Activated effector memory CD4-positive, alpha-beta T cell treated with anti-CD3 and anti-CD28 coated beads, Interleukin-2, amount 50 U/mL, for 16 hours (primary cell): ENCODE data around the gene RGMB.

Experiments used
- DNase-seq: peaks from one replicate; pipeline ENCODE4 v3.0.0-alpha.2; 2020

The RGMB gene

DNA sequence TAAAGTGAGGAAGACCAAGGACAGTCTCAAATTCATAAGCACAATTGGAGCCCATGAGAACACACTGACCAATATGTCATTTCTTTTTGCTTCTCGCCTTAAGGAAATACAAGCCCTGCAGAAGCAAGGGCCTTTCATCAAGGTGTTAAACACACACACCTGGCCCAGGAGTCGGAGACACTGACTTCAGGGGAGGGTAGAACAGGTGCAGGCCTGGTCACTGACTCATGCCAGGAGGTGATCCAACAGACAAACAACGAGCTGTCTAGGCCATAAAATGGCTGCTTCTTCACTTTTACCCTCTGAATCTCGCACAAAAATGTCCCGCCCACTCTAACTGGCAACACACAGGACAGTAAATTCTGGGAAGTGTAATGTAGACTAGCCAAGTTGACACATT lies 62.7 kb downstream of the RGMB start:
- no peak for DNase-seq

DNA sequence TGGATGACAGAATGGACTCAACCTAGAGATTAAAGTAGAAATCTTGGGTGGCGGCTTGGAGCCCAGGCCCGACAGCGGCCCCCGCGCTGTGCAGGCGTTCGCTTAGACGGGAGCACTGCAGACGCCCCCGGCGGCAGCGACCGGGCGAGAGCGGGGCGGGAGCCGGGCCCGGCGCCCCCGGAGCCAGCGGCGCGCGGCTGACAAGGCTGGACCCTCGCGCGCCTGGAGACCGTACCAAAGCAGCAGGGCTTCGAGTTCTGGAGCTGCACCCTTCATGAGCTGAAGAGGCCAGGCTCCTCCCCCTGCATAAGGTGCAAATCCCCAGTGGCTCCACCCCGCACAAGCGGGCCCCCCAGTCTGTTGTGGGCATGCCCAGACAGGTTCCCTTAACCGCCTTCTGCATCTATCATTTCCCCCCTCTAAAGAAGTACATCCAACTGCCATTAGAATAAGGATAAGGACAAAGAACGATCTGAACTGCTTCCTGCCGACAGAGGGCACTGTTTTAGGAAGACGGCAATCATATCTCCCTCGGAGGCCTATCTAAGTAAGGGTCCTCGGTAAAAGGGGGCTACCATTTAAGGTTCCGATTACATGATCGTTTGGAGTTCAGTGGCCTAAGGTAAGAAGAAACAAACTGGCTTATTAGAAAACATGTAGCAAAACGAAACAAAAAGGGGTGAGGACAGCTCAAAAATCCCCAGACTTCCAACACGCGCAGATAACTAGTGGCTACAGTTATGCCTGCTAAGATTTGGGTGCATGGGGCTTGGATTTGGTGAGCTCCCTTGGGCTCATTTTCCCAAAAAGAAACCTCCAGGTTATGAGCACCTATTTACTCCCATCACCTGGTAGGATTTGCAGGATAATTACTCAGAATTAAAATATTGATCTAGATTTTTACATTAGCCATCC lies 66.3 kb downstream of the RGMB start:
- no peak for DNase-seq

DNA sequence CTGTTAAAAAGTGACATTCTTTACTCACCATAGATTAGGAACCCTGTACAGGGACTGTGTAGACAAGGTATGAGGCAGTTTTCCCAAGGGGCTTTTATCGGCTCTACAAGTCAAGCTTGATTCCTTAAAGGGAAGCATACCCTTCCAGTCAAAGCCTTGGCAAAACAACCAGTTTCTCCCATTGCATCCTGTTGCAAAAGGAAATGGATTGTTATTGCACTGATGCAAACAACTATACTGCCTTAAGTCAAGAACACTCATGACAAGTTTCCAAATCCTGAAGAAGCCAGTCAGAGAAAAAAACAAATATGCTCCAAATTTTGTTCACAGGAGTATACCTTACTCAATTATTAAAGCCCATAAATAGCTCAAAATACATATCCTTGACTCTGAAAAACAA lies 67.5 kb downstream of the RGMB start:
- no peak for DNase-seq

DNA sequence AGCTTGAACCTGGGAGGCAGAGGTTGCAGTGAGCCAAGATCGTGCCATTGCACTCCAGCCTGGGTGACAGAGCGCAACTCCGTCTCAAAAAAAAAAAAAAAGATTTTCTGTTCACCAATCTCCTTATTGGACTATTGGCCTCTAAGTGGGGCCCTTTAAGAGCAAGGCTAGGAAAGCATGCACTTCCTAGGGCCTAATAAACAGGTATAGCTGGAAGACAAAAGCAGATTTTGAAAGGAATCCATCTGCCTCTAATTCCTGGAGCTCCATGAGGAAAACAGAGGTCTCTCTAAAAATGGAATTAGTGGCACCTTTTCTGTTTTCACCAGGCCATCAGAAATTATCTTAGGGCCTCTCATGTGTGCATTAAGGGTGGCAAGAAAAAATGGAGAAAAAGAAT lies 70.0 kb downstream of the RGMB start:
- no peak for DNase-seq

DNA sequence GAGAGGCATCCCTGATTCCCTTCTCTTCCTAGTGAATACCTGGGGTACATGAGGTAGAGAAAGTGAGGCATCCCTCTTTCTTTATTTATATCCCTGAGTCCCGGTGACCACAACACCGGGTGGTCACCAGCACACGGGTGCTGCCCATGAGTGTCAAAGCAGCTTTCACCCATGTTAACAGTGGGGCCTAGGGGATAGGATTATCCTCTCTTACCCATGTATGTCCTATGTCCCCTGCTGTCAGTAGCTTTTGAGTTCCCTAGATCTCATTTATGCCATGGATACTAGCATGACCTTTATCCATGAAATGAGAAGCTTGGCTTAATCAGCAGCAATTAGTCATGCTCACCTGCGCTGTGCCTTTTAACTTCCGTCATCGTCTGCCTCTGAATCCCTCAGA lies 71.4 kb downstream of the RGMB start:
- DNase-seq: no peak

DNA sequence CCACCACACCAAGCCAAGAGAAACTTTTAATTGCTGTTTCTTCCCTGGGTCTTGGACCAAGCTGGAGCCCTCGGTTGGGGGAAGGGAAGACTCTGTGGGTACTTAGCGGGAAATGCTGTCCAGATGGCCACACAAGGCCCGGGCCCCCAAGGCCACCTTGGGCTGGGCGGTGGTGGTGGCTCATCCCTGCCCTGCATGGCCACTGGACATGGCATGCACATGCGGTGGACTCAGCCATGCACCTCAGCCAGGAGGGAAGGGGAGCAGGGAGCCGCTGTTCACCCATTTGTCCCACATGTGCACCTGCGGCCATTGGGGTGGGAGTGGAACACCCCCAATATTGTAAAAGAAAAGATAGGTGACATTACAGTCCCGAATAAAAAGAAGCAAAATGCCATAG lies 72.4 kb downstream of the RGMB start:
- no peak for DNase-seq
